GM23338 (cell line): ENCODE data around the gene SOST. TPM values are rescaled to one million over a fixed set of nuclear protein-coding genes. Genes with fewer than 3 reads are reported as not detected.

Experiments used
- ATAC-seq: fragments of 200-7000 bp; cut with Tn5 transposase; 3 replicates; pipeline ENCODE4 v1.9.1; 2020
- DNase-seq: peaks from one replicate; pipeline ENCODE4 v3.0.0-alpha.2; 2015; ENCODE audit warnings: low spot score
- H2AFZ ChIP-seq: fragments of 200-600 bp; sonication (generic); 2 replicates; pipeline ENCODE4 v1.8.0; 2016; ENCODE audit warnings: antibody characterized with exemption, mild to moderate bottlenecking, moderate library complexity
- H3F3A ChIP-seq: fragments of 200-600 bp; sonication (generic); replicated peaks from 2 replicates; pipeline ENCODE4 v1.8.0; 2017; ENCODE audit warnings: antibody characterized with exemption, mixed run types, low read depth
- H3K27ac ChIP-seq: fragments of 200-600 bp; sonication (generic); 2 replicates; pipeline ENCODE4 v1.6.1; 2016; ENCODE audit warnings: low read depth
- H3K27me3 ChIP-seq: fragments of 200-600 bp; sonication (generic); 2 replicates; pipeline ENCODE4 v1.8.0; 2016; ENCODE audit warnings: mild to moderate bottlenecking, mixed run types, moderate library complexity; ENCODE audit not compliant: insufficient read depth
- H3K36me3 ChIP-seq: fragments of 200-600 bp; sonication (generic); 2 replicates; pipeline ENCODE4 v1.8.0; 2016; ENCODE audit warnings: mild to moderate bottlenecking; ENCODE audit not compliant: insufficient read depth
- H3K4me1 ChIP-seq: fragments of 200-600 bp; sonication (generic); 2 replicates; pipeline ENCODE4 v1.8.0; 2016; ENCODE audit warnings: mild to moderate bottlenecking, moderate library complexity; ENCODE audit not compliant: insufficient read depth
- H3K4me2 ChIP-seq: fragments of 200-600 bp; sonication (generic); 2 replicates; pipeline ENCODE4 v1.7.1; 2017; ENCODE audit warnings: mixed run types
- H3K4me3 ChIP-seq: fragments of 200-600 bp; sonication (generic); 2 replicates; pipeline ENCODE4 v1.6.1; 2016; ENCODE audit warnings: mixed run types
- H3K79me2 ChIP-seq: fragments of 200-600 bp; sonication (generic); replicated peaks from 2 replicates; pipeline ENCODE4 v1.8.0; 2017; ENCODE audit warnings: mild to moderate bottlenecking; ENCODE audit not compliant: insufficient read depth
- H3K9me2 ChIP-seq: fragments of 200-600 bp; sonication (generic); 2 replicates; pipeline ENCODE4 v1.8.0; 2017; ENCODE audit not compliant: insufficient read depth
- H4K20me1 ChIP-seq: fragments of 200-600 bp; sonication (generic); replicated peaks from 2 replicates; pipeline ENCODE4 v1.8.0; 2017; ENCODE audit warnings: mild to moderate bottlenecking; ENCODE audit not compliant: insufficient read depth
- H3K27ac Mint-ChIP-seq: 2 replicates; pipeline ENCODE4 v1.8.0; 2020; ENCODE audit warnings: inconsistent platforms, mild to moderate bottlenecking, moderate library complexity, mixed read lengths
- H3K27me3 Mint-ChIP-seq: 3 replicates; pipeline ENCODE4 v1.8.0; 2022; ENCODE audit warnings: low read depth, mild to moderate bottlenecking, moderate library complexity, mixed read lengths, inconsistent platforms; ENCODE audit not compliant: insufficient read depth, poor library complexity
- H3K36me3 Mint-ChIP-seq: 3 replicates; pipeline ENCODE4 v1.8.0; 2021; ENCODE audit warnings: low read depth, mild to moderate bottlenecking, inconsistent platforms, moderate library complexity, mixed read lengths
- H3K4me1 Mint-ChIP-seq: 3 replicates; pipeline ENCODE4 v1.8.0; 2020; ENCODE audit warnings: mild to moderate bottlenecking, inconsistent platforms, mixed read lengths
- H3K4me3 Mint-ChIP-seq: 3 replicates; pipeline ENCODE4 v1.8.0; 2021; ENCODE audit warnings: moderate library complexity, mild to moderate bottlenecking, inconsistent platforms, mixed read lengths
- H3K9me3 Mint-ChIP-seq: 3 replicates; pipeline ENCODE4 v1.8.0; 2020; ENCODE audit warnings: moderate library complexity, mild to moderate bottlenecking, inconsistent platforms, mixed read lengths
- CREB1 ChIP-seq: fragments of 250-450 bp; sonication (Bioruptor Pico); IDR thresholded peaks from 2 replicates; pipeline ENCODE4 v1.5.0; 2020; ENCODE audit warnings: low read depth, mild to moderate bottlenecking, moderate library complexity
- ETS1 ChIP-seq: IDR thresholded peaks from 2 replicates; pipeline ENCODE4 v1.6.1; 2016; ENCODE audit warnings: antibody characterized with exemption
- EZH2 ChIP-seq: fragments of 200-600 bp; sonication (generic); IDR thresholded peaks from one replicate; pipeline ENCODE4 v1.8.0; 2017; ENCODE audit warnings: antibody characterized with exemption, mild to moderate bottlenecking, low read depth; ENCODE audit not compliant: unreplicated experiment
- NANOG ChIP-seq: IDR thresholded peaks from 2 replicates; pipeline ENCODE4 v1.6.1; 2016; ENCODE audit warnings: antibody characterized with exemption, borderline replicate concordance
- POLR2AphosphoS5 ChIP-seq: IDR thresholded peaks from 2 replicates; pipeline ENCODE4 v1.6.1; 2016; ENCODE audit warnings: antibody characterized with exemption, low read depth
- REST ChIP-seq: IDR thresholded peaks from one replicate; pipeline ENCODE4 v1.6.1; 2018; ENCODE audit warnings: antibody characterized with exemption; ENCODE audit not compliant: unreplicated experiment
- STAT1 ChIP-seq: IDR thresholded peaks from one replicate; pipeline ENCODE4 v1.6.1; 2016; ENCODE audit warnings: antibody characterized with exemption; ENCODE audit not compliant: unreplicated experiment
- ZNF114 ChIP-seq: fragments of 250-450 bp; sonication (Bioruptor Pico); IDR thresholded peaks from 2 replicates; pipeline ENCODE4 v1.5.0; 2020; ENCODE audit warnings: mild to moderate bottlenecking, moderate library complexity
- ZNF331 ChIP-seq: fragments of 250-450 bp; sonication (Bioruptor Pico); IDR thresholded peaks from 2 replicates; pipeline ENCODE4 v1.5.0; 2020; ENCODE audit warnings: low read depth, mild to moderate bottlenecking, moderate library complexity
- ZNF462 ChIP-seq: fragments of 250-450 bp; sonication (Bioruptor Pico); IDR thresholded peaks from 2 replicates; pipeline ENCODE4 v1.5.0; 2020; ENCODE audit warnings: mild to moderate bottlenecking, moderate library complexity
- polyA plus RNA-seq: library from polyadenylated mRNA; unstranded; fragments of >200 nt; fragmentation: Nextera tagmentation; extraction: Ambion mirVana; gene quantifications from 2 replicates; pipeline ENCODE4 v1.2.1, GENCODE V29; 2016
- total RNA-seq: library from RNA; depleted of rRNA; stranded (reverse); fragments of >200 nt; shearing (Covaris generic); gene quantifications from 2 replicates; pipeline ENCODE4 v1.2.3, GENCODE V29; 2014

SOST gene
- total and polyA plus RNA-seq, 2 experiments from 2014 or later, result not detected

- H3K4me1 ChIP-seq, result peaks cover 11% of the 10 kb centered on the region
- Mint-ChIP-seq H3K4me1 (peaks cover 7% of the 10 kb centered on the region; the same call in 2 of the 3 replicates), H3K4me3 (peak within 1 kb of the TSS; percentile 78), H3K9me3 (no peaks in the 10 kb centered on the region), H3K27ac (no peak within 1 kb of the TSS), H3K27me3 (peaks cover 15% of the 10 kb centered on the region), H3K36me3 (no peaks in the 10 kb centered on the region)
- H3K27me3 ChIP-seq, result peaks cover 21% of the 10 kb centered on the region
- TF ChIP-seq EZH2 (no peak), REST (no peak), CREB1 (CRISPR knock-in tag) (no peak), POLR2AphosphoS5 (no peak), ZNF462 (CRISPR knock-in tag) (no peak), ZNF114 (CRISPR knock-in tag) (no peak), ZNF331 (CRISPR knock-in tag) (no peak), ETS1 (no peak), STAT1 (no peak), NANOG (no peak)
- H3F3A ChIP-seq, result no peaks in the 10 kb centered on the region
- H3K27ac ChIP-seq, result no peak within 1 kb of the TSS
- peaks cover 9% of the 10 kb centered on the region; the same call in 1 of the 2 replicates for H4K20me1 ChIP-seq
- H3K36me3 ChIP-seq, result no peaks in the 10 kb centered on the region
- DNase-seq (no peak), ATAC-seq (no peak)
- H3K4me3 ChIP-seq, result peak within 1 kb of the TSS; percentile 92
- peaks cover 9% of the 10 kb centered on the region for H3K79me2 ChIP-seq
- H3K9me2 ChIP-seq, result no peaks in the 10 kb centered on the region
- peak within 1 kb of the TSS; percentile 74 for H2AFZ ChIP-seq
- H3K4me2 ChIP-seq, result peak within 1 kb of the TSS; percentile 79
These were observed 21.5 kb upstream of the SOST start, which contains the start of gene CFAP97D1 for GRCh38 chr17:43780135-43780534. CFAP97D1 (plus strand) TSS chr17:43780435; CDS start chr17:43780463, 28 bp downstream.
